Measurements from ENCODE around the gene PRTFDC1. TPM values are rescaled to one million over a fixed set of nuclear protein-coding genes. Genes with fewer than 3 reads are reported as not detected.
"Not testable (repeated sequence)": the region's sequence is repeated elsewhere in the genome, so short reads cannot be mapped to it uniquely, and the experiment has no call there.

The PRTFDC1 gene
- total and polyA plus RNA-seq, 8 donors: 1.2 to 21.6 (median 12.4) TPM; not detected in 1

DNA sequence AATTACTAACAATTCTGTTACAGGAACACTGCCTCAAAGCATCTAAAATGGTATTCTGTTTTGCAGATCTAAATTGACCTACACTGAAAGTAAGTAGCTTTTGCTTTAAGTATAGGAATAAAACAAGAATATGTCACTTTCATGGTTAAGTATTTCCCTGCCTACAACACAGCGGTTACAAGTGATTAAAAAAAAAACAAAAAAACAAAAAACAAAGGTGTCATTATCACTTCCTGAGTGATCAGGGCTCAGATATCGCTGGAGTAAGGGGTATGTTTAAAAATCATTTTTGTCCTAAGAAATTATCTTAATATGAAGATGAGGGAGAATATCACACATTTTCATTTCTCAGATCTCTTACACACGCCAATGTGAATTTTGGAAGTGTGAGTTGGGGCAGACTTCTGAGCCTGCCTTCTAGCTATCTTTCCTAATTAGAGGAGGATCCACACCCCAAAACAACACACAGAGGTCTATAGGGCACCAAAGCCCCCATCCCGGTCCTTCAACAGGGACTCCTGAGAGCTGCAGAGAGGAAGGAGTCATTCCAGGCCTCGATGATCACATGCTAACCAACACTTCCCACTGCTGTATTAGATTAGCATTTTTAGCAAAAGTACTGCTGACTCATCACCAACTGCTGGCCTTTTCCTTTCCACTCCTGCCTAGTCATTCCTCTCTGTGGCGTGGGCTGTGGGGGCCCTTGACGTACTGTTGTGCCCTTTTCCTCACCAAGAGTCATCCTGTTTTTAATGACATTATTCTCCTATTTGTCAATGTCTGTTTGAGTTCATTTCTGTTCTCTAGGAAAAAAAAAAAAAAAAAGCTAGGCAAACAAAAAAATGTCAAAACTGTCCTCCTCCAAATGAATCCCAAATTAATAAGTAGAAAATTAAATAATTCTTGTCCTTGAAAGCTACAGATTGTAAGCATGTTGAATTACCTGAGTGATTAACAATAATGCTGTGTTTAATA is 31.2 kb downstream of the PRTFDC1 start:
- Histone ChIP-seq H3K4me1 (peaks cover 0 to 4% (median 0%) of the 10 kb centered on the region in 4 donors), H3K4me3 (no peak overlapping the region), H3K9me3 (peaks cover 0 to 6% (median 0%) of the 10 kb centered on the region in 4 donors), H3K27ac (no peak overlapping the region), H3K36me3 (no peaks in the 10 kb centered on the region), H3K27me3 (no peaks in the 10 kb centered on the region)
- WGBS, 5 donors: 50 to 57% (median 54%) methylated on average over 7 of the region's 7 CpGs
- TF ChIP-seq, protein P1, sequence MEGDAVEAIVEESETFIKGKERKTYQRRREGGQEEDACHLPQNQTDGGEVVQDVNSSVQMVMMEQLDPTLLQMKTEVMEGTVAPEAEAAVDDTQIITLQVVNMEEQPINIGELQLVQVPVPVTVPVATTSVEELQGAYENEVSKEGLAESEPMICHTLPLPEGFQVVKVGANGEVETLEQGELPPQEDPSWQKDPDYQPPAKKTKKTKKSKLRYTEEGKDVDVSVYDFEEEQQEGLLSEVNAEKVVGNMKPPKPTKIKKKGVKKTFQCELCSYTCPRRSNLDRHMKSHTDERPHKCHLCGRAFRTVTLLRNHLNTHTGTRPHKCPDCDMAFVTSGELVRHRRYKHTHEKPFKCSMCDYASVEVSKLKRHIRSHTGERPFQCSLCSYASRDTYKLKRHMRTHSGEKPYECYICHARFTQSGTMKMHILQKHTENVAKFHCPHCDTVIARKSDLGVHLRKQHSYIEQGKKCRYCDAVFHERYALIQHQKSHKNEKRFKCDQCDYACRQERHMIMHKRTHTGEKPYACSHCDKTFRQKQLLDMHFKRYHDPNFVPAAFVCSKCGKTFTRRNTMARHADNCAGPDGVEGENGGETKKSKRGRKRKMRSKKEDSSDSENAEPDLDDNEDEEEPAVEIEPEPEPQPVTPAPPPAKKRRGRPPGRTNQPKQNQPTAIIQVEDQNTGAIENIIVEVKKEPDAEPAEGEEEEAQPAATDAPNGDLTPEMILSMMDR (IDR thresholded peaks at IDR 0.05): no peak
- TF ChIP-seq POLR2A (IDR thresholded peaks at IDR 0.05) (no peak), POLR2AphosphoS5 (IDR thresholded peaks at IDR 0.05) (peak in 1 of 3 donors; percentile 51), EP300 (IDR thresholded peaks at IDR 0.05) (no peak)
- peak in 1 of 2 donors; percentile 74 for DNase-seq
- intact Hi-C loops (cut with DNase I; ENCODE audit: low total_unique reads): no loop called here

DNA sequence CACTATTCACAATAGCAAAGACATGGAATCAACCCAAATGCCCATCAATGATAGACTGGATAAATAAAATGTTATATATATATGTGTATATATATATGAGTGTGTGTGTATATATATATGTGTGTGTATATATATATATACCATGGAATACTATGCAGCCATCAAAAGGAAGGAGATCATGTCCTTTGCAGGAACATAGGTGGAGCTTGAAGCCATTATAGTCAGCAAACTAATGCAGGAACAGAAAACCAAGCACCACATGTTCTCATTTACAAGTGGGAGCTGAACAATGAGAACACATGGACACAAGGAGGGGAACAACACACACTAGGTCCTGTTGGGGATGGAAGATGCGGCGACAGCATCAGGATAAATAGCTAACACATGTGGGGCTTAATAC is 32.2 kb downstream of the PRTFDC1 start:
- intact Hi-C loops (cut with DNase I; ENCODE audit: low total_unique reads); DNase-seq: not testable (repeated sequence)
- WGBS, 5 donors: 93 to 100% (median 97%) methylated on average over 2 of the region's 2 CpGs

DNA sequence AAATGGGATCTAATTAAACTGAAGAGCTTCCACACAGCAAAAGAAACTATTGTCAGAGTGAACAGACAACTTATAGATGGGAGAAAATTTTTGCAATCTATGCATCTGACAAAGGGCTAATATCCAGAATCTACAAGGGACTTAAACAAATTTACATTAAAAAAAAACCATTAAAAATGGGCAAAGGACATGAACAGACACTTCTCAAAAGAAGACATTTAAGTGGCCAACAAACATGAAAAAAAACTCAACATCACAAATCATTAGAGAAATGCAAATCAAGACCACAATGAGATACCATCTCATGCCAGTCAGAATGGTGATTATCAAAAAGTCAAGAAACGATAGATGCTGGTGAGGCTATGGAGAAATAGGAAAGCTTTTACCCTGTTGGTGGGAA is 32.8 kb downstream of the PRTFDC1 start:
- H3K9me3 ChIP-seq; H3K27ac ChIP-seq; H3K27me3 ChIP-seq; DNase-seq; H3K36me3 ChIP-seq; H3K4me1 ChIP-seq; intact Hi-C loops (cut with DNase I; ENCODE audit: low total_unique reads); H3K4me3 ChIP-seq: not testable (repeated sequence)
- 93 to 100% (median 98%) methylated on average over 1 of the region's 1 CpG for WGBS, 5 donors

More for the DNA sequence above, 32.2 kb downstream of the PRTFDC1 start:
- H3K4me1 ChIP-seq, H3K27me3 ChIP-seq, H3K36me3 ChIP-seq, H3K4me3 ChIP-seq, H3K27ac ChIP-seq, H3K9me3 ChIP-seq: not testable (repeated sequence)

DNA sequence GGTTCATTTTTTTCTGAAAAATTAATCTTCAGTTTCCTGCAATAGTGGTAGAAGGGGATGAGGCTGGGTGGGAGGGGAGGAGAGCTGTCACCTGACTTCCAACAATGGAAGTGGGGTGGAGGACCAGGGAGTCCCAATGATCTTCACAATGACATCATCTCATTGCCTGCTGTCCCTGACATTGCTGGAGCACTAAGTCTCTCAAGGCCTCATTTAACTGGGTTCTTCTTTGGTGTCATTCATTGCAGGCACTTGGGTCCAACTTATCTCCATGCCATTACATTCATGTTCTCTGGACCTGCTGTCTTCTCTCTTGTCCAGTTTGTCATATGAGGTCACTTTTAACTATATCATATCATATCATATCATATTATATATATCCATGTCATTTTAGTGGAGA is 34.4 kb downstream of the PRTFDC1 start:
- H3K36me3 ChIP-seq: no peaks in the 10 kb centered on the region

DNA sequence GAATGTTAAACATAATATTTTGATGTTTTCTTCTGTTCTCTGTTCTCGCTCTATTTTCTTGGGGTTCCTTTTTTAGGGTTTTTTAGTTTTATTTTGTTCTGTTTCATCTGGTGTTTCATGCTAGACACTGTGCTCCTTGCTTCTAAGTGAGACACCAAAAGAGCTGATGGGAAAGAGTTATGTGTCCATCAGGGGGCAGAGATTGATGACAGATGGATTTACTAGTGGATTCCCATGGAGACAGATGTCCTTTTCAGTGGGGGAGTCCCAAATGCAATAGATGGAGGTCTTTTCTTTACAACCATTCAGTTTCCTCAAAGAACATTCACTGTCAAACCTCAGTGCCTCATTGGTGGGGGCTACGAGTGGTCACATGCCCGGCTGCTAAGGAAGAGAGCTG is 34.9 kb downstream of the PRTFDC1 start:
- H3K9me3 ChIP-seq: no peaks in the 10 kb centered on the region
- no peak for DNase-seq
- peaks cover 0 to 9% (median 2%) of the 10 kb centered on the region in 4 donors for H3K4me1 ChIP-seq
- no peaks in the 10 kb centered on the region for H3K27me3 ChIP-seq
- WGBS, 5 donors: 96 to 98% (median 97%) methylated on average over 3 of the region's 3 CpGs
- H3K4me3 ChIP-seq: no peak overlapping the region
- intact Hi-C loops (cut with DNase I; ENCODE audit: low total_unique reads): no loop called here
- H3K36me3 ChIP-seq: no peaks in the 10 kb centered on the region
- TF ChIP-seq POLR2AphosphoS5 (IDR thresholded peaks at IDR 0.05) (no peak), POLR2A (IDR thresholded peaks at IDR 0.05) (no peak), EP300 (IDR thresholded peaks at IDR 0.05) (no peak)
- TF ChIP-seq, protein P1 (IDR thresholded peaks at IDR 0.05): no peak
- no peak overlapping the region for H3K27ac ChIP-seq

More for the DNA sequence above, 34.4 kb downstream of the PRTFDC1 start:
- intact Hi-C loops (cut with DNase I; ENCODE audit: low total_unique reads): no loop called here
- no peak for DNase-seq
- TF ChIP-seq POLR2A (IDR thresholded peaks at IDR 0.05) (no peak), POLR2AphosphoS5 (IDR thresholded peaks at IDR 0.05) (no peak), EP300 (IDR thresholded peaks at IDR 0.05) (no peak)
- TF ChIP-seq, protein P1 (IDR thresholded peaks at IDR 0.05): no peak
- Histone ChIP-seq H3K27ac (no peak overlapping the region), H3K4me3 (no peak overlapping the region), H3K9me3 (no peaks in the 10 kb centered on the region), H3K4me1 (peaks cover 0 to 5% (median 2%) of the 10 kb centered on the region in 4 donors), H3K27me3 (no peaks in the 10 kb centered on the region)
